ENCODE measurements around the gene REV1. TPM values are rescaled to one million over a fixed set of nuclear protein-coding genes. Genes with fewer than 3 reads are reported as not detected.

Gene REV1
- total and polyA plus RNA-seq, 2 experiments from 2014 or later: 32.9 to 46.7 TPM

DNA sequence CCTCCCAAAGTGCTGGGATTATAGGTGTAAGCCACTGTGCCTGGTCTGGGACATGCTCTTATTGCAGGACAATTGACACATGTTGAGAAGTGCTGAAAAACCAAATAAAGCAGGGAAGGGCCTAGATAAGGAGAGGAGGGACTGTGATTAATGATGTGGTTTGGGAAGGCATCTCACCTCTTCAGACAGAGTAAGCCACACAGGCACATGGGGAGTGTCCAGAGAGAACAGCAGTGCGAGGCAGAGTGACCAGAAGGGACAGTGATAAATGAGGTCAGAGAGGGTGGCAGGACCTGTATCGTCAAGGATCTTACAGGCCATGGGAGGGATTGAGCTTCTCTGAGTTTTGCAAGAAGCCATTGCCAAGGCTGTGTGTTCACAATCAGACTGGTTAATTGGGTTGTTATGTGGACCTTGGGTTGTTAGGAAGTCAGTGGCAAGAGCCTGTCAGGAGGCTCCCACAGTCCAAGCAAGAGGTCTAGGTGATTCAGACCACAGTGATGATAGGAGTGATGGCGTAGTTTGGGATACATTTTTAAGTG lies 94.2 kb downstream of the REV1 start (continued):
- TF ChIP-seq ZNF114 (CRISPR knock-in tag; IDR thresholded peaks at IDR 0.05) (no peak), POLR2AphosphoS5 (IDR thresholded peaks at IDR 0.05; ENCODE audit: low read depth) (no peak)
- TF ChIP-seq, protein P1, sequence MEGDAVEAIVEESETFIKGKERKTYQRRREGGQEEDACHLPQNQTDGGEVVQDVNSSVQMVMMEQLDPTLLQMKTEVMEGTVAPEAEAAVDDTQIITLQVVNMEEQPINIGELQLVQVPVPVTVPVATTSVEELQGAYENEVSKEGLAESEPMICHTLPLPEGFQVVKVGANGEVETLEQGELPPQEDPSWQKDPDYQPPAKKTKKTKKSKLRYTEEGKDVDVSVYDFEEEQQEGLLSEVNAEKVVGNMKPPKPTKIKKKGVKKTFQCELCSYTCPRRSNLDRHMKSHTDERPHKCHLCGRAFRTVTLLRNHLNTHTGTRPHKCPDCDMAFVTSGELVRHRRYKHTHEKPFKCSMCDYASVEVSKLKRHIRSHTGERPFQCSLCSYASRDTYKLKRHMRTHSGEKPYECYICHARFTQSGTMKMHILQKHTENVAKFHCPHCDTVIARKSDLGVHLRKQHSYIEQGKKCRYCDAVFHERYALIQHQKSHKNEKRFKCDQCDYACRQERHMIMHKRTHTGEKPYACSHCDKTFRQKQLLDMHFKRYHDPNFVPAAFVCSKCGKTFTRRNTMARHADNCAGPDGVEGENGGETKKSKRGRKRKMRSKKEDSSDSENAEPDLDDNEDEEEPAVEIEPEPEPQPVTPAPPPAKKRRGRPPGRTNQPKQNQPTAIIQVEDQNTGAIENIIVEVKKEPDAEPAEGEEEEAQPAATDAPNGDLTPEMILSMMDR (conservative IDR thresholded peaks at IDR 0.05; ENCODE audit: low read depth in 2 of 2): no peak

DNA sequence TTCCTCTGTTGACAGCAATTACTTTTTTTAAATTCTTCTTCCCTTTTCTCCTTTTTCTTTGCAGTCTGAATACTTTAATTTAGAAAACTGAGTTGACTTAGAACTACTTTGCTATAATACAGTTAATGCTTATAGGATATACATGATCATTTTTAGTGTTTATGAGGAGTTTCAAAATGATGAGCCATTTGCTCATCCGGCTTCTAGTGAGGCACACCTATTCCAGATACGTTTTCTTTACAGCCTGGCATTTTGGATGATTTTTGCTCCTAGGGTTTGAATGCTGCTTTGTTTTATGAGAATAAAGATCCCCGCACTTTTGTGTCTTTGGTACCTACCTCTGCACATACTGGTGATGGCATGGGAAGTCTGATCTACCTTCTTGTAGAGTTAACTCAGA lies 99.9 kb downstream of the REV1 start:
- Histone ChIP-seq H3F3A (replicated peaks; ENCODE audit: low read depth) (no peaks in the 10 kb centered on the region), H3K9me2 (ENCODE audit: insufficient read depth) (no peaks in the 10 kb centered on the region), H3K4me1 (ENCODE audit: insufficient read depth) (no peaks in the 10 kb centered on the region), H3K4me2 (no peak overlapping the region), H3K36me3 (ENCODE audit: insufficient read depth) (peaks cover 39% of the 10 kb centered on the region), H3K79me2 (replicated peaks; ENCODE audit: insufficient read depth) (peaks cover 13% of the 10 kb centered on the region; the same call in 1 of the 2 replicates), H3K27me3 (ENCODE audit: insufficient read depth) (no peaks in the 10 kb centered on the region), H4K20me1 (replicated peaks; ENCODE audit: insufficient read depth) (no peaks in the 10 kb centered on the region), H3K4me3 (no peak overlapping the region), H3K27ac (ENCODE audit: low read depth) (no peak overlapping the region), H2AFZ (no peak overlapping the region)
- DNase-seq (ENCODE audit: low spot score) (no peak), ATAC-seq (no peak)
- H3K36me3 Mint-ChIP-seq (ENCODE audit: low read depth): peaks cover 47% of the 10 kb centered on the region
- H3K27me3 Mint-ChIP-seq (ENCODE audit: insufficient read depth, low read depth, poor library complexity): peaks cover 2% of the 10 kb centered on the region
- TF ChIP-seq, protein P2, sequence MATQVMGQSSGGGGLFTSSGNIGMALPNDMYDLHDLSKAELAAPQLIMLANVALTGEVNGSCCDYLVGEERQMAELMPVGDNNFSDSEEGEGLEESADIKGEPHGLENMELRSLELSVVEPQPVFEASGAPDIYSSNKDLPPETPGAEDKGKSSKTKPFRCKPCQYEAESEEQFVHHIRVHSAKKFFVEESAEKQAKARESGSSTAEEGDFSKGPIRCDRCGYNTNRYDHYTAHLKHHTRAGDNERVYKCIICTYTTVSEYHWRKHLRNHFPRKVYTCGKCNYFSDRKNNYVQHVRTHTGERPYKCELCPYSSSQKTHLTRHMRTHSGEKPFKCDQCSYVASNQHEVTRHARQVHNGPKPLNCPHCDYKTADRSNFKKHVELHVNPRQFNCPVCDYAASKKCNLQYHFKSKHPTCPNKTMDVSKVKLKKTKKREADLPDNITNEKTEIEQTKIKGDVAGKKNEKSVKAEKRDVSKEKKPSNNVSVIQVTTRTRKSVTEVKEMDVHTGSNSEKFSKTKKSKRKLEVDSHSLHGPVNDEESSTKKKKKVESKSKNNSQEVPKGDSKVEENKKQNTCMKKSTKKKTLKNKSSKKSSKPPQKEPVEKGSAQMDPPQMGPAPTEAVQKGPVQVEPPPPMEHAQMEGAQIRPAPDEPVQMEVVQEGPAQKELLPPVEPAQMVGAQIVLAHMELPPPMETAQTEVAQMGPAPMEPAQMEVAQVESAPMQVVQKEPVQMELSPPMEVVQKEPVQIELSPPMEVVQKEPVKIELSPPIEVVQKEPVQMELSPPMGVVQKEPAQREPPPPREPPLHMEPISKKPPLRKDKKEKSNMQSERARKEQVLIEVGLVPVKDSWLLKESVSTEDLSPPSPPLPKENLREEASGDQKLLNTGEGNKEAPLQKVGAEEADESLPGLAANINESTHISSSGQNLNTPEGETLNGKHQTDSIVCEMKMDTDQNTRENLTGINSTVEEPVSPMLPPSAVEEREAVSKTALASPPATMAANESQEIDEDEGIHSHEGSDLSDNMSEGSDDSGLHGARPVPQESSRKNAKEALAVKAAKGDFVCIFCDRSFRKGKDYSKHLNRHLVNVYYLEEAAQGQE (IDR thresholded peaks at IDR 0.05; ENCODE audit: unreplicated experiment): no peak
- no peaks in the 10 kb centered on the region for H3K4me1 Mint-ChIP-seq
- no peak overlapping the region for H3K4me3 Mint-ChIP-seq
- H3K27ac Mint-ChIP-seq: no peak overlapping the region
- H3K9me3 Mint-ChIP-seq: no peaks in the 10 kb centered on the region

DNA sequence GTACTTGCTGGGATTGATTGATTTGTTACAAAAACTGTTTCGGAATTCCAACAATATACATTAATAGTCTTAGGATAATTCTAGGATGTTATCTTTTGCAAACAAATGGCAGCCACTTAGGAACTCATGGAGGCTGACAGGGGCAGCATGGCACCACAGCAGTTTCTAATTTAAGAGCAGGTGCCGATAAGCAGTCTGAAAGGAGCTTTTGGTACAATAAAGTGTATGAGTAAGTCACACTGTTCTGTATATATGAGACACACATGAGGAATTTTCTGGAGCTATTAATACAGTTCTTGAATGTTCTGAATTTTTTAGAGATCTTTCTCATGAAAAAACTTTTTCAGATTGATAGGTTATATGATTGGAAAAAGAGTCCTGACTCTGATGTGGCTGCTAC lies 100.4 kb downstream of the REV1 start:
- no peaks in the 10 kb centered on the region for H3K9me3 Mint-ChIP-seq
- H3K4me3 ChIP-seq: no peak overlapping the region
- no peaks in the 10 kb centered on the region for H3K4me1 Mint-ChIP-seq
- no peaks in the 10 kb centered on the region for H3K4me1 ChIP-seq (ENCODE audit: insufficient read depth)
- no peak overlapping the region for H3K27ac ChIP-seq (ENCODE audit: low read depth)
- peaks cover 33% of the 10 kb centered on the region for H3K36me3 ChIP-seq (ENCODE audit: insufficient read depth)
- H3K4me3 Mint-ChIP-seq: no peak overlapping the region
- H3K27ac Mint-ChIP-seq: no peak overlapping the region
- H3K27me3 Mint-ChIP-seq (ENCODE audit: insufficient read depth, low read depth, poor library complexity): peaks cover 2% of the 10 kb centered on the region
- ATAC-seq (no peak), DNase-seq (ENCODE audit: low spot score) (no peak)
- no peak overlapping the region for H2AFZ ChIP-seq
- H3K36me3 Mint-ChIP-seq (ENCODE audit: low read depth): peaks cover 48% of the 10 kb centered on the region
- no peak for TF ChIP-seq STAT1 (IDR thresholded peaks at IDR 0.05; ENCODE audit: unreplicated experiment)
- TF ChIP-seq EZH2 (IDR thresholded peaks at IDR 0.05; ENCODE audit: low read depth, unreplicated experiment): no peak
- H3K9me2 ChIP-seq (ENCODE audit: insufficient read depth): no peaks in the 10 kb centered on the region
- no peaks in the 10 kb centered on the region for H3K27me3 ChIP-seq (ENCODE audit: insufficient read depth)
- no peaks in the 10 kb centered on the region for H4K20me1 ChIP-seq (replicated peaks; ENCODE audit: insufficient read depth)
- H3K79me2 ChIP-seq (replicated peaks; ENCODE audit: insufficient read depth): peaks cover 13% of the 10 kb centered on the region; the same call in 1 of the 2 replicates
- no peaks in the 10 kb centered on the region for H3F3A ChIP-seq (replicated peaks; ENCODE audit: low read depth)
- no peak overlapping the region for H3K4me2 ChIP-seq

Data from GM23338 (cell line).